Ureter (tissue), 1 donor: ENCODE results near the gene OGG1. TPM values are rescaled to one million over a fixed set of nuclear protein-coding genes. Genes with fewer than 3 reads are reported as not detected.
"Not testable (repeated sequence)": the region's sequence is repeated elsewhere in the genome, so short reads cannot be mapped to it uniquely, and the experiment has no call there.

ENCODE experiments used
- DNase-seq: peaks from one replicate; pipeline ENCODE4 v3.0.0-alpha.2; 2020; ENCODE audit warnings: low spot score
- total RNA-seq: library from RNA; stranded (reverse); gene quantifications from one replicate; pipeline ENCODE4 v1.2.4, GENCODE V29; 2023
- donor health status: DM: yes; HTN: yes; CAD: no.

Gene OGG1
- total RNA-seq, 1 donor from 2014 or later: 25.3 TPM

DNA sequence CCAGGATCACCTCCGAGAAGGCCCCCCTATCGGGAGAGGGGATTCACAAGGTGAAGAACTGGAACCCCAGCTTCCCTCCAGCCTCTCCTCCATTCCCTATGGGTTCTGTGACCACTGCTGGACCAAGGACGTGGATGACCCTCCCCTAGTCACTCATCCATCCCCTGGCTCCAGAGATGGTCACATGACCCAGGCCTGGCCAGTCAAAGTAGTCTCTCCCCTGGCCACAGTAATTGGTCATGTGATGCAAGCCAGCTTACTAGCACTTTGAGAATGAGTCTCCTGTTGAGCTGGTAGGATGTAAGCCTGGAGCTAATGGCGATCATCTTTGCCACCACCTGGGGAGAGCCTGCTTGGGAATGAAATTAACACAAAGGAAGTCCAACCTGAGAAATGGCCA, 16.1 kb downstream of the OGG1 start:
- no peak for DNase-seq

DNA sequence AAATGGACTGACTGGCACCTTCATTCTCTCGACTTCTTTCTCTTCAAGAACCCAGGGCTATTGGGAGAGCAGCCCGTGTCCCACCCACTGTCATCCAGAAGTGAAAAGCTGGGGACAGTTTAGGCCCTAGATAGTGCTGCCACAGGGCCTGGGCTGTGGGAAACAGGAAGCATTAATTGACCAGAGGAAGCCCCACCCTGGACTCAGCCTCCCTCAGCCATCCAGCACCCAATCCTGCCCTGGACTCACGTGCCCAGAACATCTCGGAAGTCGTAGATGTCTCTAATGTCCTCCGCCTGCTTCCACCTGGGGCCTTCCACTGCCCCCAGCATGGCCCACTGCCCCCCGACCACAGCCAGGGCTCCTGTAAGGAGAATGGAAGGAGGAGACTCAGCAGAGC, 17.7 kb downstream of the OGG1 start:
- no peak for DNase-seq

GRCh38 chr3:9768141-9768775, 18.5 kb downstream of the OGG1 start:
- DNase-seq: no peak

- no peak for DNase-seq
Measured at GRCh38 chr3:9769012-9769411, 19.3 kb downstream of the OGG1 start.

DNA sequence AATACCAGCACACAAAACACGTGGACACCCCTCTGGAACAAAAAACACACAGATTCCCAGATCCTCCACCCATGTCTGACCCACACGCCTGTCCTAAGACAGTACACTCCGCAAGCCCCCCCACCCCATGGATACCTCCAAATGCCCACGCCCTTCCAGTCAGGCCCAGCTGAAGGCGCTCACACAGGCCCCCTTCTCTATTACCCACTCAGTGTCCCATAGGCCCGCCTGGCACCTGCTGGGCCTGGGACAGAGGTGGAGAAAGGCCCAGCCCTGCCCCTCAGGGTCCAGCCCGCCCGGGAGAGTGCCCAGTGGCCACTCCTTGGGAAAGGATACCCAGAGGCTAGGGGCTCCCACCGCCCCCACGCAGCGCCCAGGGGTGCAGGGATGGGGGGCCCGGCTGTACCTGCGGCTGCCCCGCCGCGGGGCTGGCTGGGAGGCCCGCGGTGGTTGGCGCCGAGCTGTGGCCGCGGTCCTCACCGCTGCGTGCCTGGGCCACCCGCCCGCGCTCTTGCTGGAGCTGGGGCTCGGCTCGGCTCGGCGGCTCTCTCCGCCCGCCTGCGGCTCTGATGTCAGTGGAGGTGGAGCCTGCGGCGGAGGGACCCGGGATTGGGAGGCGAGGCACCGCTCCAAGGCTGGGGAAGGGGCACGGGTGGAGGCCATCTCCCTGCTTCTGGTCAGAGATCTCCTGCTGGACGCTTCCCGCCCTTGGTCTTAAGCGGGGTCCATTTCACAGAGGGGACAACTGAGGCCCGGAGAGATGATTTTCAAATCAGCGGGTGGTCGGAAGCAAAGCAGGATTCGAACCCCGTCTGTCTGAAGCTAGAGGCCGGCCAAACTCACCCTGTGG, 19.9 kb downstream of the OGG1 start, which contains the start of gene CAMK1:
CAMK1 (minus strand) TSS at position 522 of the 850 bp plus-strand sequence. CDS start 2,198 bp downstream, outside the sequence.
- DNase-seq: peak; percentile 86

DNA sequence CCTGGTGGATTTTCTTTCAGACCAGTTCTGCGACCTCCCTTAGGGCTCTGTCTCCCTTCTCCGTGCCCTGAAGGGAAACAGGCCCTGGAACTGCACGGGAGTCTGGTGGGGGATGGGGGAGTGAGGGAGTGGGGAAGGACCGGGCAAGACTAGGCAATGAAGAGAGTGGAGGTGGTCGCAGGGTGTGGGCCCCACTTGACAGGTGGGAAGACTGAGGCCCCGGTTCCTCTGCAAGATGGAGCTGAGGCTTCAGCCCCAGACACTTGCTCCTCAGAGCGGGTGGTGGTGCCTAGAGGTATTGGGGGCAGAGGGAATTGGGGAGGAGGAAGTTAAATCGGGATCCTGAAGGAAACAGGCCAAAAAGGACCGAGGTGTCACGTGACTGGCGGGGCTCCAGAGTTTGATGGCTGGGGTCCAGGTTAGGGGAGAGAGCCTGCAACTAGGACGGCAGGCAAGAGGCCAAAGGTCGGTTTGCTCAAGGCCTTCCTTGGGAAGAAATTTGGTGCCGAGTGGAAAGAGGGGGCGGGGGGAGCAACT, 20.6 kb downstream of the OGG1 start:
- peak; percentile 92 for DNase-seq

GRCh38 chr3:9771007-9771406, 21.3 kb downstream of the OGG1 start:
- DNase-seq: not testable (repeated sequence)

DNA sequence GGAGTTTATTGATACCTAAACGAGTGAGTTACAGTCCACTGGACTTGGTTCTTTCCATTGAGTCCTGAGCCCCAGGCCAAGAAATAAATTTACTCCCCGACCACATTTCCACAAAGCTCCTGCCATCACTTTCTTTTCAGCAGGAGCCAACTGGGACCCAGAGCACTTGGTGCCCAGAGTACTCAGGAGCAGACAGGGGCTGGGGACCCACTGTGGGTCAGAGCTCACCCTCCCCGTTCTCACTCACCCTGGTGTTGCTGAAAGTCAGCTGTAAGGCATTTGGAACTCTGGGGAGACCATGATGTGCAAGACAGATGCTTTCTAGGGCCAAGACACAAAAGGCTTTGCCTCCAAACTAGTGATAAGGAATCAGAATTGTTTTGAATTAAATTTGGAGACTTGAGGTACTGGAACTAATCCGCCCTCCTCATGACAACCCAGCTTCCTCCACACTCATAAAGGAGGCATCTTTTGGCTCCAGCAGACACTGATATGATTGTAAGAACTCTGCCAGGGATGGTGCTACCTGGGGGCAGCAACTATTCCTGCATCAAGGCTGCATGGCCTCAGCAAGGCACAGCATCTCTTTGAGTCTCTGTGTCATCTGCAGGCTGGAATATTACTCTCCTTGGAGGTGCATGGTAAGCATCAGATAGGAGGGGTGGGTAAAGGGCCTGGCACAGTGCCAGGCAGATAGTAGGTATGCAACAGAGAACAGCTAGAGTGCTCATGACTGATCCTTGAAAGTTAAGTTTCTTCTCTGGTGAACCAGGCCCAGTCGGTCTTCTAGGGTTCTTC, 27.3 kb downstream of the OGG1 start:
- DNase-seq: no peak

- DNase-seq: no peak
Measured at GRCh38 chr3:9777694-9778021, 27.9 kb downstream of the OGG1 start.

DNA sequence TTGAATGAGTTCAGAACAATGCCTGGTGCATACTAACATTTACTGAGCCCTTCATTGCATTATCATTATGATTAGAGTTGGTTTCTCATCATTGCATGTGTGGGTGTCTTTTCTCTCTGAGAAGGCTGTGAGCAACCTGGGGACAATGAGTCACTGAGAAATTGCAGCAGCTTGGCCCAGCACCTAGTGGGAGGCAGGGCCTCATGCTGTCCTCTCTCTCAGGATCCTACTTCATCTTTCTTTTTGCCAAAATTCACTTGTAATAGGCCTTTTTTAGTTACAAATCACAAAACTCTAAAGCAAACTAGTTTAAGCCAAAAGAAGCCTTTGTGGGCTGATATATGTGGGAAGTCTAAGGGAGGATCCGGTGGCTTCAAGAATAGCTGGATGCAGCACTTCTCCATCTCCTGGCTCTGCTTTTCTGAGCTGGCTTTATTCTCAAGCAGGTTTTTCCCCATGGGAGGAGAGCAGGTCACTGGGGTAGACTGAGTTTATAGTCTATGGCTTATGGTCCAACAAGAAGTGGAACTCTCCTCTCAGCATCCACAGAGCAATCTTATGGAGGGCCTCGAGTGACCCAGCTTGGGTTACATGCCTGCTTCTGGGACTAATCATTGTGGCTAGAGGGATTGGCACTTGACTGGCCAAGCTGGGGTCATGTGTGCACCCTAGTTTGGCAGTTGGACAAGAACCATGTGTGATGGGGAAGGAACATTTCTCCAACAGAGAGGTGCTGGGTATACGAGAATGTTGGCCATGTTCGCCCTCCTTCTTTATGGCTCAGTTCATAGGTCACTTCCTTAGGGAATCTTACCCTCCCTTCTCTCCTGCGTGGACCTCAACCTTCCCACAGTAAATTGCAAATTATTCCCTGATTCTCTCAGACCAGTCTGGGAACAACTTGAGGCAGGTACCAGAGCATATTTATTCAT, 28.7 kb downstream of the OGG1 start:
- no peak for DNase-seq

GRCh38 chr3:9779075-9779593, 29.4 kb downstream of the OGG1 start:
- DNase-seq: no peak

GRCh38 chr3:9779721-9780457, 30.1 kb downstream of the OGG1 start:
- no peak for DNase-seq

DNA sequence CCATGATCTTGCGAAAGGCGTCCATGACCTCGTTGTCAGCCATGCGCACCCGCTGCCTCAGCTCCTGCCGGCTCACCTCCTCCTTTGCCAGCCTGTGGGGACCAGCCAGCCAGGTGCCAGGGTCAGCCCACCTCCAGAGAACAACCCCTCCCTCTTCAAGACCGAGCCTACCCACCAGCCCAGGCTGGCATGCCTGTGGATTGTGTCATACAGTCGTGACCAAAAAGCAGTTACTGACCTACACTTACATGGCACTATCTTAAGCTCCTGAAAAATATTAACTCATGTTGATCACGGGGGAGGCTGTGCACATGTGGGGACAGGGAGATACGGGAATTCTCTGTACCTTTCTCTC, 30.7 kb downstream of the OGG1 start:
- no peak for DNase-seq

DNA sequence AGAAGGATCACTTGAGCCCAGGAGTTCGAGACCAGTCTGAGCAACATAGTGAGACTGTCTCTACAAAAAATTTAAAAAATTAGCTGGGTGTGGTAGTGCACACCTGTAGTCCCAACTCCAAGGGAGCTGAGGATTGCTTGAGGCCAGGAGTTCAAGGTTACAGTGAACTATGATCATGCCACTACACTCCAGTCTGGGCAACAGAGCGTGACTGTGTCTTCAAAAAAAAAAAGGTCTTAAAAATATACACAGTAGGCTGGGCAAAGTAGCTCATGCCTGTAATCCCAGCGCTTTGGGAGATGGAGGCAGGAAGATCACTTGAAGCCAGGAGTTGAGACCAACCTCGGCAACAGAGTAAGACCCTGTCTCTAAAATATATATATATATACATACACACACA, 31.2 kb downstream of the OGG1 start:
- no peak for DNase-seq

DNA sequence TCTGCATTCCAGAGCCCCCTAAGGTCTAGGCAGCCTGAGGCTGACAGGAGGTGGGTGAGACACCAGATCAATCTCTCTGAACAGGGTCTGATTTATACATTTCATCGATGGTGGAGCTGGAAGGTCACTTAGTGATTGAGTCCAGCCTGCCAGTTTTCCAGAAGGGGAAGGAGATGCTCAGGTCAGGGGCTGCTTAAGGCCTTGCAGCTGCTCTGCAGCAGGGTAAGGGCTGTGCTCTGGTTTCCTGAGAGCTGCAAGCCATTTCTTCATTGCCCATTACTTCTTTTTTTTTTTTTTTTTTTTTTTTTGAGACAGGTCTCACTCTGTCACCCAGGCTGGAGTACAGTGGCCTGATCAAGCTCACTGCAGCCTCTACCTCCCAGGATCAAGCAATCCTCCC, 31.8 kb downstream of the OGG1 start:
- no peak for DNase-seq

GRCh38 chr3:9781978-9782603, 32.3 kb downstream of the OGG1 start:
- DNase-seq: no peak

DNA sequence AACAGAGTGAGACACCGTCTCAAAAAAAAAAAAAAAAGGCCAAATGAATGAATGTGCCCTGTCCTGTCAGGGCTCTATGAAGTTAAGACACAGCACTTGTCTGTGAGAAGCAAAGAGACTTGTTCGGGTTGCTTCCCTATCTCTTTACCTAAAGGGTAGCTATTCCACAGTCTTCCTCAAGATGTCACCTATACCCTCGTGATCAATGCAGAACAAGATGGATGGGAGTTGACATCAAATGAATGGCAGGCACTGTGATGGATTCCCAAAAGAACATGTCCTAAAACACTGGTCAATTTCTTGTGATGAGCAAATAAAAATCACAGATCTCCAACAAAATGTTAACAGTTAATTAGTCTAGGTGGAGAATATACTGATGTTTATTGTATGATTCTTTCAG, 33.0 kb downstream of the OGG1 start:
- DNase-seq: no peak

- no peak for DNase-seq
Measured at GRCh38 chr3:9783954-9784353, 34.2 kb downstream of the OGG1 start.

- DNase-seq: no peak
Measured at GRCh38 chr3:9784965-9785364, 35.2 kb downstream of the OGG1 start.

DNA sequence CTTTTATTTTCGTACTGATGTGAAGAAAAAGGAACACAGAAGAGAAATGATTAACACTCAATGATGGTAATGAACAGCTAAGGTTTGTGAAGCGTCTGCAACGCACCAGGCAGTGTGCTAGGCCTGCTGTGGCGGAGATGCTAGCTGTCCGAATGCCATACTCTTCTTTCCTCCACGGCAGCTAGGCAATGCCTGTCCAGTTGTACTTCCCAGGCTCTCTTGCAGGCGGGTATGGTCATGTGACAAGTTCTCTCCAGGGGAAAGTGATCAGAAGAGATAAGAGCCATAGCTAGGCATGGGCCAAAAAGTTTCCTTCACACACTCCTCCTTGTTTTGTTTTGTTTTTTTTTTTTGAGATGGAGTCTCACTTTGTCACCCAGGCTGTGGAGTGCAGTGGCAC, 35.9 kb downstream of the OGG1 start:
- no peak for DNase-seq
